K562 (cell line): ENCODE measurements around the gene ZMIZ1. TPM values are rescaled to one million over a fixed set of nuclear protein-coding genes. Genes with fewer than 3 reads are reported as not detected.

Experiments
- ATAC-seq: fragments of 200-7000 bp; cut with Tn5 transposase; 3 replicates; pipeline ENCODE4 v1.9.1; 2020; ENCODE audit warnings: moderate library complexity
- BruUV-seq: library from RNA; stranded (reverse); fragments of 400-500 nt; replicated peaks from 2 replicates; lab custom pipeline; 2021; lab: Mats Ljungman, UMichigan
- CTCF ChIA-PET: fragments of 300-600 bp; formaldehyde crosslinking; extraction: SDS; loops from one replicate; lab custom pipeline; 2021; ENCODE audit warnings: low intra/inter-chr PET ratio; lab: Yijun Ruan, JAX
- POLR2A ChIA-PET: fragments of 300-600, 350-650 bp; sonication (Branson Sonifier 250); formaldehyde crosslinking; extraction: SDS; loops from one replicate; lab custom pipeline; 2021; ENCODE audit warnings: antibody characterized with exemption, inconsistent platforms; lab: Yijun Ruan, JAX
- DNase-seq, 4 experiments: peaks; one replicate each; pipeline versions ENCODE4 v3.0.0 to v3.0.0-alpha.2; 2011 to 2018; ENCODE audit warnings: low spot score in 3 of 4, mixed read lengths in 3 of 4; ENCODE audit errors: extremely low read depth in 1 of 4
- FAIRE-seq: peaks from 2 replicates; lab custom pipeline; 2011; peaks lifted over from hg19 to GRCh38; lab: Jason Lieb, UNC
- H2AFZ ChIP-seq: 2 replicates; pipeline ENCODE4 v1.6.0; 2011; ENCODE audit warnings: low read depth, low read length, control low read depth, inconsistent platforms
- H3K27ac ChIP-seq: fragments of 200-600 bp; 3 replicates; pipeline ENCODE4 v1.8.0; 2011; ENCODE audit warnings: low read depth, mild to moderate bottlenecking, control low read depth, inconsistent platforms, low read length, moderate library complexity, mixed read lengths; ENCODE audit errors: extremely low read depth
- H3K27me3 ChIP-seq, 2 experiments: fragments of 300-600 bp in 1 of 2; 2 replicates in 1 of 2; 3 replicates in 1 of 2; pipeline versions ENCODE4 v1.6.0 to v1.8.0; 2011; ENCODE audit warnings: inconsistent platforms in 2 of 2, low read length in 2 of 2, mild to moderate bottlenecking in 1 of 2, mixed read lengths in 1 of 2, moderate library complexity in 1 of 2; ENCODE audit not compliant: control insufficient read depth in 2 of 2, insufficient read depth in 2 of 2
- H3K36me3 ChIP-seq: fragments of 300-600 bp; 3 replicates; pipeline ENCODE4 v1.8.0; 2011; ENCODE audit warnings: mild to moderate bottlenecking, low read length, inconsistent platforms; ENCODE audit not compliant: control insufficient read depth, insufficient read depth
- H3K4me1 ChIP-seq, 2 experiments: fragments of 200-600 bp in 1 of 2; replicated peaks in 1 of 2; 2 replicates in 1 of 2; 3 replicates in 1 of 2; pipeline versions ENCODE4 v1.5.1 to v1.8.0; 2011; ENCODE audit warnings: inconsistent platforms in 2 of 2, low read length in 2 of 2, mild to moderate bottlenecking in 1 of 2, mixed read lengths in 1 of 2, moderate library complexity in 1 of 2; ENCODE audit not compliant: control insufficient read depth in 2 of 2, insufficient read depth in 2 of 2
- H3K4me2 ChIP-seq: 2 replicates; pipeline ENCODE4 v1.6.1; 2011; ENCODE audit warnings: low read length, control low read depth, inconsistent platforms, mixed read lengths; ENCODE audit not compliant: insufficient read depth
- H3K4me3 ChIP-seq: fragments of 200-600 bp; sonication (generic), shearing (Covaris generic); 2 replicates; pipeline ENCODE4 v1.5.1; 2016; ENCODE audit warnings: control low read depth, inconsistent platforms
- H3K79me2 ChIP-seq: fragments of 200-600 bp; 3 replicates; pipeline ENCODE4 v1.8.0; 2011; ENCODE audit warnings: low read length, inconsistent platforms; ENCODE audit not compliant: control insufficient read depth, insufficient read depth
- H3K9ac ChIP-seq, 2 experiments: 2 replicates each; pipeline versions ENCODE4 v1.6.0 to v1.6.1; 2011; ENCODE audit warnings: low read depth in 2 of 2, low read length in 2 of 2, control low read depth in 1 of 2, inconsistent platforms in 1 of 2, mild to moderate bottlenecking in 1 of 2, mixed read lengths in 1 of 2; ENCODE audit not compliant: insufficient read depth in 1 of 2
- H3K9me1 ChIP-seq: one replicate; pipeline ENCODE4 v1.6.0; 2011; ENCODE audit warnings: inconsistent platforms, mild to moderate bottlenecking, low read length, moderate library complexity; ENCODE audit not compliant: control insufficient read depth, insufficient read depth
- H3K9me3 ChIP-seq: replicated peaks from 2 replicates; pipeline ENCODE4 v1.5.1; 2011; ENCODE audit warnings: low read depth, low read length, inconsistent platforms; ENCODE audit not compliant: control insufficient read depth, insufficient read depth
- H4K20me1 ChIP-seq: replicated peaks from 2 replicates; pipeline ENCODE4 v1.6.1; 2011; ENCODE audit warnings: low read length, inconsistent platforms, mixed read lengths; ENCODE audit not compliant: control insufficient read depth, insufficient read depth
- ARHGAP35 ChIP-seq: fragments of 450-650 bp; IDR thresholded peaks from 2 replicates; pipeline ENCODE4 v1.6.1; 2018; ENCODE audit not compliant: partially characterized antibody
- CHD7 ChIP-seq: fragments of 200-600 bp; sonication (generic); IDR thresholded peaks from one replicate; pipeline ENCODE4 v1.6.1; 2012; ENCODE audit warnings: mild to moderate bottlenecking, low read depth, low read length, inconsistent platforms
- CREB1 ChIP-seq, 2 experiments: sonication (generic) in 1 of 2; formaldehyde crosslinking in 1 of 2; IDR thresholded peaks; 2 replicates each; pipeline versions ENCODE4 v1.6.1 to v1.8.0; 2012 to 2022; ENCODE audit warnings: inconsistent platforms in 1 of 2, mild to moderate bottlenecking in 1 of 2, missing genetic modification reagents in 1 of 2, moderate library complexity in 1 of 2
- ELF1 ChIP-seq: fragments of 200-800 bp; sonication (Bioruptor generic); IDR thresholded peaks from 2 replicates; pipeline ENCODE4 v1.6.1; 2016; ENCODE audit warnings: missing genetic modification characterization, missing compliant biosample characterization
- MCM2 ChIP-seq: fragments of 450-650 bp; IDR thresholded peaks from 2 replicates; pipeline ENCODE4 v1.6.1; 2017; ENCODE audit warnings: low read depth, mild to moderate bottlenecking
- NFIX ChIP-seq: fragments of 250-450 bp; sonication (Bioruptor Pico); IDR thresholded peaks from 2 replicates; pipeline ENCODE4 v1.4.0; 2020; ENCODE audit warnings: low read depth, mild to moderate bottlenecking, moderate library complexity
- PHB2 ChIP-seq: fragments of 450-650 bp; IDR thresholded peaks from 2 replicates; pipeline ENCODE4 v1.6.1; 2017; ENCODE audit warnings: low read depth
- PRMT5 ChIP-seq: sonication (generic); formaldehyde crosslinking; IDR thresholded peaks from 2 replicates; pipeline ENCODE4 v1.5.0; 2020; ENCODE audit warnings: missing genetic modification reagents
- SMAD1 ChIP-seq: fragments of 150-350 bp; IDR thresholded peaks from 2 replicates; pipeline ENCODE4 v1.6.1; 2014; ENCODE audit warnings: low read length, low read depth; ENCODE audit not compliant: partially characterized antibody
- STAT5A ChIP-seq: IDR thresholded peaks from 2 replicates; pipeline ENCODE4 v1.6.1; 2012; ENCODE audit warnings: low read length, inconsistent platforms, borderline replicate concordance
- ZNF212 ChIP-seq: fragments of 450-650 bp; formaldehyde crosslinking; IDR thresholded peaks from 2 replicates; pipeline ENCODE4 v1.4.0; 2020; ENCODE audit warnings: mild to moderate bottlenecking
- ZNF830 ChIP-seq: fragments of 250-450 bp; sonication (Bioruptor Pico); IDR thresholded peaks from 2 replicates; pipeline ENCODE4 v1.5.0; 2021; ENCODE audit warnings: mild to moderate bottlenecking
- ZZZ3 ChIP-seq: fragments of 450-650 bp; IDR thresholded peaks from 2 replicates; pipeline ENCODE4 v1.6.1; 2016; ENCODE audit warnings: antibody characterized with exemption, mild to moderate bottlenecking, moderate library complexity
- WGBS: fragments of 100-300 bp; shearing (Covaris generic); methylation state at CpG from one replicate; pipeline ENCODE4 v1.1.6; 2016; ENCODE audit warnings: low coverage, mixed read lengths; ENCODE audit not compliant: insufficient coverage; ENCODE audit errors: missing lambda C conversion rate; 5-methylcytosine and 5-hydroxymethylcytosine counted together
- in situ Hi-C: fragments of 300-500 bp; cut with MboI; formaldehyde crosslinking; loops from 4 replicates; pipeline ENCODE4 v1.15.0; 2018; ENCODE audit warnings: inconsistent platforms, mixed read lengths
- intact Hi-C: fragments of 100-400 bp; cut with micrococcal nuclease; formaldehyde crosslinking; loops from 2 replicates; pipeline ENCODE4 v1.14.2; 2022
- polyA plus RNA-seq, 8 experiments: library from polyadenylated mRNA; depleted of rRNA in 4 of 8; stranded (reverse) in 5 of 8; unstranded in 3 of 8; fragments of >200 nt; fragmentation: Nextera tagmentation in 2 of 8; fragmentation: Illumina TruSeq in 1 of 8; extraction: Ambion mirVana in 2 of 8; extraction: Trizol in 1 of 8; gene quantifications; 2 replicates each; pipeline versions ENCODE4 v1.2.1 to v1.2.3, GENCODE V29; 2011 to 2014; ENCODE audit warnings: inconsistent platforms in 1 of 8, missing spikeins in 1 of 8
- total RNA-seq, 7 experiments: library from RNA; depleted of rRNA in 6 of 7; stranded (reverse); fragments of >200 nt in 6 of 7; fragmentation: Illumina TruSeq in 2 of 7; extraction: Trizol in 2 of 7; gene quantifications; 2 replicates each; pipeline versions ENCODE4 v1.2.1 to v1.2.3, GENCODE V29; 2011 to 2021; ENCODE audit warnings: low replicate concordance in 1 of 7

ZMIZ1 gene
- total and polyA plus RNA-seq, 9 of the 15 experiments (the other 6 are each of a cell fraction or from before 2014, with no cell fraction given): 1.0 to 37.3 (median 4.3) TPM

DNA sequence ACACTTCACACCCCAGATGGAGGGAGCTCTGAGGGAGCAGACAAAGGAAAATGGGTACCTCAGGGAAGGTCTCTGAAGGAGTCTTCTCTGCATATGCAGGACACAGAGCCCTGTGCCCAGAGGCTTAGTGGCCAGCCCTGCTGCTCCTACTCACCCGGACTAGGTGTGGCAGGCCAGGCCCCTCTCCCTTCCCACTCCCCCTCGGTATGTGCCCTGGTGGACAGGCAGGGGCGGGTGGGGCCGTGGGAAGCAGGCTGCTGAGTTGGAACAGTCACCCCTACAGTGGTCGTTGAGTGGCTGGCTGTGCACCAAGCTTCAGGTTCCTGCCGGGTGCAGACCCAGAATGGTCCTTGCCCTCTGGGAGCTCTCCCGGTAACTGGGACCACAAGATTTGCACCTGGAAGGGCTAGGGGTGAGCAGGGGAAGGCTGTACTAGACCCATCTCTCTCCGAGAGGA, 68.6 kb downstream of the ZMIZ1 start:
- no peak overlapping the region for H3K4me2 ChIP-seq
- POLR2A ChIA-PET: interaction anchor here (0.7 to 1.7 kb wide), 3 partner anchors 11 to 31 kb away, joined by 3 to 5 read pairs (median 4); no protein-coding TSS in a partner anchor
- intact Hi-C loops (no loop called here), in situ Hi-C loops (no loop called here)
- no peaks in the 10 kb centered on the region for H3K9me3 ChIP-seq
- ATAC-seq (no peak), DNase-seq (no peak), FAIRE-seq (no peak)
- CTCF ChIA-PET: no interaction called here
- peaks cover 26% of the 10 kb centered on the region for H3K79me2 ChIP-seq
- H3K36me3 ChIP-seq: peaks cover 34% of the 10 kb centered on the region; the same call in 2 of the 3 replicates
- no peak overlapping the region for H3K4me3 ChIP-seq
- no peaks in the 10 kb centered on the region for H3K27me3 ChIP-seq
- H3K9ac ChIP-seq: peak overlapping the region in 1 of 2 experiments; percentile 41; a peak in 2 of 4 replicates
- BruUV-seq: no TSS peak
- H2AFZ ChIP-seq: no peak overlapping the region
- H3K27ac ChIP-seq: no peak overlapping the region
- peaks cover 67 to 68% of the 10 kb centered on the region in 2 experiments for H3K4me1 ChIP-seq
- H4K20me1 ChIP-seq: no peaks in the 10 kb centered on the region; the same call in 1 of the 2 replicates
- 73% methylated on average over 8 of the region's 8 CpGs for WGBS
- peaks cover 3% of the 10 kb centered on the region for H3K9me1 ChIP-seq
- no peak for TF ChIP-seq PRMT5 (CRISPR knock-in tag)
- TF ChIP-seq ARHGAP35: no peak
- no peak for TF ChIP-seq ZNF212 (CRISPR knock-in tag)
- no peak for TF ChIP-seq MCM2
- no peak for TF ChIP-seq ZZZ3
- no peak for TF ChIP-seq ELF1 (tag)
- TF ChIP-seq CHD7: no peak
- no peak for TF ChIP-seq CREB1 (IDR thresholded peaks at IDR 0.05)
- no peak for TF ChIP-seq CREB1 (CRISPR knock-in tag; IDR thresholded peaks at IDR 0.05)
- TF ChIP-seq PHB2: no peak
- no peak for TF ChIP-seq ZNF830 (CRISPR knock-in tag)
- TF ChIP-seq SMAD1: no peak
- TF ChIP-seq STAT5A: no peak
- TF ChIP-seq NFIX: no peak
